DND-41 (cell line): ENCODE results near the gene ISCU.

Experiments used
- ATAC-seq: fragments of 200-7000 bp; cut with Tn5 transposase; 3 replicates; pipeline ENCODE4 v1.9.1; 2021; ENCODE audit warnings: low read depth; ENCODE audit not compliant: insufficient read depth
- DNase-seq: peaks from one replicate; pipeline ENCODE4 v3.0.0-alpha.2; 2020
- H2AFZ ChIP-seq: 2 replicates; pipeline ENCODE4 v1.6.0; 2012; ENCODE audit warnings: low read depth, low read length
- H3K27ac ChIP-seq: 2 replicates; pipeline ENCODE4 v1.5.1; 2012; ENCODE audit warnings: low read length, inconsistent platforms
- H3K27me3 ChIP-seq: fragments of 200-600 bp; sonication (generic); 2 replicates; pipeline ENCODE4 v1.6.0; 2012; ENCODE audit warnings: low read length, mild to moderate bottlenecking, inconsistent platforms; ENCODE audit not compliant: insufficient read depth, poor library complexity
- H3K36me3 ChIP-seq: 2 replicates; pipeline ENCODE4 v1.5.1; 2012; ENCODE audit warnings: low read length, inconsistent platforms; ENCODE audit not compliant: insufficient read depth
- H3K4me1 ChIP-seq: 2 replicates; pipeline ENCODE4 v1.5.1; 2012; ENCODE audit warnings: mild to moderate bottlenecking, low read length; ENCODE audit not compliant: insufficient read depth
- H3K4me2 ChIP-seq: 2 replicates; pipeline ENCODE4 v1.6.0; 2012; ENCODE audit warnings: mild to moderate bottlenecking, moderate library complexity, low read length, inconsistent platforms; ENCODE audit not compliant: insufficient read depth
- H3K4me3 ChIP-seq, 2 experiments: fragments of 200-600 bp in 1 of 2; shearing (Covaris generic) in 1 of 2; 2 replicates each; pipeline ENCODE4 v1.5.1; 2012 to 2016; ENCODE audit warnings: inconsistent platforms in 2 of 2, low read length in 2 of 2, mild to moderate bottlenecking in 2 of 2, low read depth in 1 of 2, moderate library complexity in 1 of 2
- H3K79me2 ChIP-seq: 2 replicates; pipeline ENCODE4 v1.6.0; 2012; ENCODE audit warnings: low read length, inconsistent platforms; ENCODE audit not compliant: insufficient read depth
- H3K9ac ChIP-seq: 2 replicates; pipeline ENCODE4 v1.6.0; 2012; ENCODE audit warnings: low read depth, mild to moderate bottlenecking, inconsistent platforms, low read length, moderate library complexity
- H3K9me3 ChIP-seq: 2 replicates; pipeline ENCODE4 v1.5.1; 2012; ENCODE audit warnings: low read length, moderate library complexity, mild to moderate bottlenecking, inconsistent platforms; ENCODE audit not compliant: insufficient read depth, severe bottlenecking
- H4K20me1 ChIP-seq: 2 replicates; pipeline ENCODE4 v1.6.0; 2012; ENCODE audit warnings: low read length; ENCODE audit not compliant: insufficient read depth
- CTCF ChIP-seq: IDR thresholded peaks from 2 replicates; pipeline ENCODE4 v1.5.1; 2012; ENCODE audit warnings: borderline replicate concordance, low read length, moderate library complexity, mild to moderate bottlenecking; ENCODE audit not compliant: poor library complexity, severe bottlenecking; ENCODE audit errors: extremely low read depth
- EZH2 ChIP-seq: IDR thresholded peaks from 3 replicates; pipeline ENCODE4 v1.6.1; 2012; ENCODE audit warnings: borderline replicate concordance, low read depth, mild to moderate bottlenecking, moderate library complexity, low read length, inconsistent platforms; ENCODE audit not compliant: severe bottlenecking

The ISCU gene

GRCh38 chr12:108538146-108538545 is 24.2 kb upstream of the ISCU start:
- Histone ChIP-seq H3K79me2 (peaks cover 53% of the 10 kb centered on the region), H3K4me1 (no peaks in the 10 kb centered on the region), H3K4me2 (no peak overlapping the region), H3K36me3 (peaks cover 87% of the 10 kb centered on the region), H3K27me3 (no peaks in the 10 kb centered on the region), H4K20me1 (peaks cover 41% of the 10 kb centered on the region; the same call in 1 of the 2 replicates), H3K4me3 (no peak overlapping the region), H3K27ac (no peak overlapping the region), H3K9me3 (no peaks in the 10 kb centered on the region), H2AFZ (no peak overlapping the region), H3K9ac (no peak overlapping the region)
- no peak for ATAC-seq
- no peak for TF ChIP-seq EZH2
- no peak for TF ChIP-seq CTCF
- no peak for DNase-seq

GRCh38 chr12:108538616-108539195 is 23.7 kb upstream of the ISCU start:
- H4K20me1 ChIP-seq = peaks cover 45% of the 10 kb centered on the region; the same call in 1 of the 2 replicates
- H3K36me3 ChIP-seq = peaks cover 87% of the 10 kb centered on the region
- DNase-seq = no peak
- no peak overlapping the region for H3K4me3 ChIP-seq
- ATAC-seq = no peak
- peaks cover 59% of the 10 kb centered on the region for H3K79me2 ChIP-seq
- no peaks in the 10 kb centered on the region for H3K9me3 ChIP-seq
- H2AFZ ChIP-seq = no peak overlapping the region
- TF ChIP-seq CTCF = no peak
- no peak overlapping the region for H3K9ac ChIP-seq
- H3K27ac ChIP-seq = no peak overlapping the region
- H3K4me1 ChIP-seq = no peaks in the 10 kb centered on the region
- H3K27me3 ChIP-seq = no peaks in the 10 kb centered on the region
- H3K4me2 ChIP-seq = no peak overlapping the region

GRCh38 chr12:108542320-108542719 is 20.1 kb upstream of the ISCU start:
- Histone ChIP-seq H3K79me2 (peaks cover 83% of the 10 kb centered on the region), H3K27ac (no peak overlapping the region), H3K9ac (no peak overlapping the region)

More at GRCh38 chr12:108542320-108542719, 20.1 kb upstream of the ISCU start:
- ATAC-seq = no peak
- DNase-seq = no peak
- Histone ChIP-seq H3K4me2 (no peak overlapping the region), H3K4me3 (no peak overlapping the region), H3K4me1 (no peaks in the 10 kb centered on the region), H4K20me1 (peaks cover 49% of the 10 kb centered on the region; the same call in 1 of the 2 replicates), H3K9me3 (no peaks in the 10 kb centered on the region), H2AFZ (no peak overlapping the region), H3K27me3 (no peaks in the 10 kb centered on the region), H3K36me3 (peaks cover 89% of the 10 kb centered on the region)
- no peak for TF ChIP-seq EZH2
- no peak for TF ChIP-seq CTCF
